Body of pancreas (tissue), 4 donors: ENCODE data around the gene FURIN.

Experiments
- POLR2A ChIP-seq, 3 donors: fragments of 450-650 bp; IDR thresholded peaks; one replicate each; pipeline ENCODE4 v1.6.1; 2016; ENCODE audit warnings: antibody characterized with exemption in 3 of 3, mild to moderate bottlenecking in 2 of 3
- TF ChIP-seq, protein P1 (sequence below), 7 experiments: fragments of 450-650 bp in 4 of 7; fragments of 200-600 bp in 3 of 7; sonication (generic) in 3 of 7; IDR thresholded peaks; one replicate each; pipeline ENCODE4 v1.5.1; 2016 to 2019; ENCODE audit warnings: antibody characterized with exemption in 7 of 7

DNA sequence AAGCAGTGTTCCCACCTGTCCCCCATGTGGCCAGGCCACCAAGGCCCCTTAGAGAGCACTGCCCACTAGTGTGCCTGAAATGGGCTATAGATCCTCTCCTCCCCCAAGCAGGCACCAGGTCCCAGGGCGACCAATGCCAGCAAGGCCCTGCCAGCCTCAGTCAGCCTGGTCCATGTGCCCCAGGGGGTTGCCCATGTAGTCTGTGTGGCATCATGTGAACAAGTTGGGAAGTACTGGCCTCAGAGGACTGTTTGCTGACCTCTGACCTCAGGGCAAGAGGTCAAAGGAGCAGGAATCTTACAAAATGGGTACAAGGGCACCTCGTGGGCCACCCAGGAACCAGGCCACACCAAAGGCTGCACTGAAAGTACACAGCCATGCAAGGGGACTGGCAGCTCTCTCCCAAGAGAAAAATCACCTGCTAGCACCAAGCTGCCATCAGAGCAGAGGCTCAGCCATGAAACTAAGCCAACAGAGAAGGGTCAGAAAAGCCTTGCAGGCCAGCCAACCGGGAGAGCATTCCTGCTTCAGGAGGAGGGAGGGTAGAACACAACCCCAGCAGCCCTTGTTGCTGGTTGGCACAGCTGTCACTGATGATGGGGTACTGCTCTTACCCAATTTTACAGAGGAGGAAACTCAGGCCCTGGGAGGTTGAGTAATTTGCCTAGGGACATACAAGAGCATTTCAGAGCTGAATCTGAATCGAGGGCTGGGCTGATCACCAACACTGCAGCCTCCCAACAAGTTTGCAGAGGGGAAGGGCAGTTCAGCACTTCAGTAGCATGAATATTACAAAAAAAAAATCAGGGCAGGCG lies 5.2 kb upstream of the FURIN start:
- TF ChIP-seq, protein P1, sequence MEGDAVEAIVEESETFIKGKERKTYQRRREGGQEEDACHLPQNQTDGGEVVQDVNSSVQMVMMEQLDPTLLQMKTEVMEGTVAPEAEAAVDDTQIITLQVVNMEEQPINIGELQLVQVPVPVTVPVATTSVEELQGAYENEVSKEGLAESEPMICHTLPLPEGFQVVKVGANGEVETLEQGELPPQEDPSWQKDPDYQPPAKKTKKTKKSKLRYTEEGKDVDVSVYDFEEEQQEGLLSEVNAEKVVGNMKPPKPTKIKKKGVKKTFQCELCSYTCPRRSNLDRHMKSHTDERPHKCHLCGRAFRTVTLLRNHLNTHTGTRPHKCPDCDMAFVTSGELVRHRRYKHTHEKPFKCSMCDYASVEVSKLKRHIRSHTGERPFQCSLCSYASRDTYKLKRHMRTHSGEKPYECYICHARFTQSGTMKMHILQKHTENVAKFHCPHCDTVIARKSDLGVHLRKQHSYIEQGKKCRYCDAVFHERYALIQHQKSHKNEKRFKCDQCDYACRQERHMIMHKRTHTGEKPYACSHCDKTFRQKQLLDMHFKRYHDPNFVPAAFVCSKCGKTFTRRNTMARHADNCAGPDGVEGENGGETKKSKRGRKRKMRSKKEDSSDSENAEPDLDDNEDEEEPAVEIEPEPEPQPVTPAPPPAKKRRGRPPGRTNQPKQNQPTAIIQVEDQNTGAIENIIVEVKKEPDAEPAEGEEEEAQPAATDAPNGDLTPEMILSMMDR (IDR thresholded peaks at IDR 0.05): no peak
- TF ChIP-seq POLR2A (IDR thresholded peaks at IDR 0.05): no peak
